Measurements from ENCODE around the gene FAM114A1. TPM values are rescaled to one million over a fixed set of nuclear protein-coding genes. Genes with fewer than 3 reads are reported as not detected.

The FAM114A1 gene
- polyA plus RNA-seq, 1 donor from 2014 or later = not detected

GRCh38 chr4:38857354-38858096 is 10.1 kb upstream of the FAM114A1 start:
- H3K4me2 ChIP-seq (ENCODE audit: low read length) = no peak overlapping the region
- H3K36me3 ChIP-seq (ENCODE audit: insufficient read depth, low read length) = no peaks in the 10 kb centered on the region
- no peaks in the 10 kb centered on the region for H3K79me2 ChIP-seq (replicated peaks; ENCODE audit: insufficient read depth, low read length)
- no peak overlapping the region for H3K9ac ChIP-seq (ENCODE audit: low read length)
- no peak overlapping the region for H3K27ac ChIP-seq (ENCODE audit: low read length)
- no peak overlapping the region for H3K4me3 ChIP-seq (ENCODE audit: low read length)
- H4K20me1 ChIP-seq (ENCODE audit: insufficient read depth) = no peaks in the 10 kb centered on the region
- H2AFZ ChIP-seq (ENCODE audit: low read depth, low read length) = no peak overlapping the region
- H3K9me2 ChIP-seq (ENCODE audit: insufficient read depth, low read length) = no peaks in the 10 kb centered on the region
- TF ChIP-seq EZH2 (IDR thresholded peaks at IDR 0.05; ENCODE audit: borderline replicate concordance, insufficient read depth, low read length, poor library complexity, severe bottlenecking) (no peak), EP300 (conservative IDR thresholded peaks at IDR 0.05; ENCODE audit: poor library complexity, severe bottlenecking) (no peak), RAD21 (conservative IDR thresholded peaks at IDR 0.05) (no peak), TAF1 (IDR thresholded peaks at IDR 0.05; ENCODE audit: low read depth) (no peak), POLR2AphosphoS5 (IDR thresholded peaks at IDR 0.05) (no peak), SMC3 (conservative IDR thresholded peaks at IDR 0.05; ENCODE audit: poor library complexity) (no peak), MXI1 (conservative IDR thresholded peaks at IDR 0.05; ENCODE audit: poor library complexity, severe bottlenecking) (no peak)
- TF ChIP-seq, protein P1, sequence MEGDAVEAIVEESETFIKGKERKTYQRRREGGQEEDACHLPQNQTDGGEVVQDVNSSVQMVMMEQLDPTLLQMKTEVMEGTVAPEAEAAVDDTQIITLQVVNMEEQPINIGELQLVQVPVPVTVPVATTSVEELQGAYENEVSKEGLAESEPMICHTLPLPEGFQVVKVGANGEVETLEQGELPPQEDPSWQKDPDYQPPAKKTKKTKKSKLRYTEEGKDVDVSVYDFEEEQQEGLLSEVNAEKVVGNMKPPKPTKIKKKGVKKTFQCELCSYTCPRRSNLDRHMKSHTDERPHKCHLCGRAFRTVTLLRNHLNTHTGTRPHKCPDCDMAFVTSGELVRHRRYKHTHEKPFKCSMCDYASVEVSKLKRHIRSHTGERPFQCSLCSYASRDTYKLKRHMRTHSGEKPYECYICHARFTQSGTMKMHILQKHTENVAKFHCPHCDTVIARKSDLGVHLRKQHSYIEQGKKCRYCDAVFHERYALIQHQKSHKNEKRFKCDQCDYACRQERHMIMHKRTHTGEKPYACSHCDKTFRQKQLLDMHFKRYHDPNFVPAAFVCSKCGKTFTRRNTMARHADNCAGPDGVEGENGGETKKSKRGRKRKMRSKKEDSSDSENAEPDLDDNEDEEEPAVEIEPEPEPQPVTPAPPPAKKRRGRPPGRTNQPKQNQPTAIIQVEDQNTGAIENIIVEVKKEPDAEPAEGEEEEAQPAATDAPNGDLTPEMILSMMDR (IDR thresholded peaks at IDR 0.05; ENCODE audit: poor library complexity, severe bottlenecking) = no peak
- TF ChIP-seq, protein P2, sequence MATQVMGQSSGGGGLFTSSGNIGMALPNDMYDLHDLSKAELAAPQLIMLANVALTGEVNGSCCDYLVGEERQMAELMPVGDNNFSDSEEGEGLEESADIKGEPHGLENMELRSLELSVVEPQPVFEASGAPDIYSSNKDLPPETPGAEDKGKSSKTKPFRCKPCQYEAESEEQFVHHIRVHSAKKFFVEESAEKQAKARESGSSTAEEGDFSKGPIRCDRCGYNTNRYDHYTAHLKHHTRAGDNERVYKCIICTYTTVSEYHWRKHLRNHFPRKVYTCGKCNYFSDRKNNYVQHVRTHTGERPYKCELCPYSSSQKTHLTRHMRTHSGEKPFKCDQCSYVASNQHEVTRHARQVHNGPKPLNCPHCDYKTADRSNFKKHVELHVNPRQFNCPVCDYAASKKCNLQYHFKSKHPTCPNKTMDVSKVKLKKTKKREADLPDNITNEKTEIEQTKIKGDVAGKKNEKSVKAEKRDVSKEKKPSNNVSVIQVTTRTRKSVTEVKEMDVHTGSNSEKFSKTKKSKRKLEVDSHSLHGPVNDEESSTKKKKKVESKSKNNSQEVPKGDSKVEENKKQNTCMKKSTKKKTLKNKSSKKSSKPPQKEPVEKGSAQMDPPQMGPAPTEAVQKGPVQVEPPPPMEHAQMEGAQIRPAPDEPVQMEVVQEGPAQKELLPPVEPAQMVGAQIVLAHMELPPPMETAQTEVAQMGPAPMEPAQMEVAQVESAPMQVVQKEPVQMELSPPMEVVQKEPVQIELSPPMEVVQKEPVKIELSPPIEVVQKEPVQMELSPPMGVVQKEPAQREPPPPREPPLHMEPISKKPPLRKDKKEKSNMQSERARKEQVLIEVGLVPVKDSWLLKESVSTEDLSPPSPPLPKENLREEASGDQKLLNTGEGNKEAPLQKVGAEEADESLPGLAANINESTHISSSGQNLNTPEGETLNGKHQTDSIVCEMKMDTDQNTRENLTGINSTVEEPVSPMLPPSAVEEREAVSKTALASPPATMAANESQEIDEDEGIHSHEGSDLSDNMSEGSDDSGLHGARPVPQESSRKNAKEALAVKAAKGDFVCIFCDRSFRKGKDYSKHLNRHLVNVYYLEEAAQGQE (IDR thresholded peaks at IDR 0.05; ENCODE audit: borderline replicate concordance) = no peak
- no peaks in the 10 kb centered on the region for H3K9me3 ChIP-seq (ENCODE audit: low read length)
- no peaks in the 10 kb centered on the region for H3K27me3 ChIP-seq (ENCODE audit: insufficient read depth, low read depth, low read length)
- no peaks in the 10 kb centered on the region for H3F3A ChIP-seq (ENCODE audit: insufficient read depth, low read length, poor library complexity, severe bottlenecking)

- H3K4me3 ChIP-seq (ENCODE audit: low read length) = no peak overlapping the region
- no peaks in the 10 kb centered on the region for H3K9me2 ChIP-seq (ENCODE audit: insufficient read depth, low read length)
- TF ChIP-seq, protein P1 (IDR thresholded peaks at IDR 0.05; ENCODE audit: poor library complexity, severe bottlenecking) = no peak
- TF ChIP-seq, protein P2 (IDR thresholded peaks at IDR 0.05; ENCODE audit: borderline replicate concordance) = no peak
- no peak for TF ChIP-seq SMC3 (conservative IDR thresholded peaks at IDR 0.05; ENCODE audit: poor library complexity)
- no peak for TF ChIP-seq MXI1 (conservative IDR thresholded peaks at IDR 0.05; ENCODE audit: poor library complexity, severe bottlenecking)
- TF ChIP-seq RAD21 (conservative IDR thresholded peaks at IDR 0.05) = no peak
- no peak for TF ChIP-seq EZH2 (IDR thresholded peaks at IDR 0.05; ENCODE audit: borderline replicate concordance, insufficient read depth, low read length, poor library complexity, severe bottlenecking)
- TF ChIP-seq TAF1 (IDR thresholded peaks at IDR 0.05; ENCODE audit: low read depth) = no peak
- no peak for TF ChIP-seq EP300 (conservative IDR thresholded peaks at IDR 0.05; ENCODE audit: poor library complexity, severe bottlenecking)
- H3F3A ChIP-seq (ENCODE audit: insufficient read depth, low read length, poor library complexity, severe bottlenecking) = no peaks in the 10 kb centered on the region
- H3K27me3 ChIP-seq (ENCODE audit: insufficient read depth, low read depth, low read length) = no peaks in the 10 kb centered on the region
- H4K20me1 ChIP-seq (ENCODE audit: insufficient read depth) = no peaks in the 10 kb centered on the region
- H3K36me3 ChIP-seq (ENCODE audit: insufficient read depth, low read length) = no peaks in the 10 kb centered on the region
- no peak overlapping the region for H3K9ac ChIP-seq (ENCODE audit: low read length)
- no peak overlapping the region for H3K27ac ChIP-seq (ENCODE audit: low read length)
- no peak overlapping the region for H3K4me2 ChIP-seq (ENCODE audit: low read length)
- no peaks in the 10 kb centered on the region for H3K9me3 ChIP-seq (ENCODE audit: low read length)
- H3K79me2 ChIP-seq (replicated peaks; ENCODE audit: insufficient read depth, low read length) = no peaks in the 10 kb centered on the region
- H2AFZ ChIP-seq (ENCODE audit: low read depth, low read length) = no peak overlapping the region
Observed at GRCh38 chr4:38858097-38858420, 9.5 kb upstream of the FAM114A1 start.
